HEK293 (cell line): ENCODE data around the gene L3MBTL4.

Experiments used
- CTCF ChIA-PET: fragments of 350-600 bp; formaldehyde crosslinking; extraction: SDS; loops from one replicate; lab custom pipeline; 2021; ENCODE audit warnings: antibody characterized with exemption; lab: Yijun Ruan, JAX
- POLR2A ChIA-PET: fragments of 300-600 bp; formaldehyde crosslinking; extraction: SDS; loops from one replicate; lab custom pipeline; 2020; ENCODE audit warnings: antibody characterized with exemption, inconsistent platforms; lab: Yijun Ruan, JAX
- H3K27ac ChIP-seq: fragments of 200-500 bp; sonication (Bioruptor generic); 2 replicates; pipeline ENCODE4 v1.5.1; 2014; ENCODE audit warnings: low read depth, low read length, control low read depth, inconsistent platforms; ENCODE audit errors: extremely low read depth
- H3K36me3 ChIP-seq, 2 experiments: fragments of 200-500 bp in 1 of 2; sonication (Bioruptor generic) in 1 of 2; 1 replicate in 1 of 2; 2 replicates in 1 of 2; pipeline ENCODE4 v1.5.1; 2014 to 2017; ENCODE audit warnings: inconsistent platforms in 2 of 2, low read length in 2 of 2; ENCODE audit not compliant: control insufficient read depth in 2 of 2, insufficient read depth in 1 of 2
- H3K4me1 ChIP-seq: fragments of 200-500 bp; sonication (Bioruptor generic); 2 replicates; pipeline ENCODE4 v1.5.1; 2014; ENCODE audit warnings: mild to moderate bottlenecking, low read length, inconsistent platforms; ENCODE audit not compliant: control insufficient read depth, insufficient read depth
- H3K4me3 ChIP-seq: 2 replicates; pipeline ENCODE4 v1.5.1; 2011; ENCODE audit warnings: low read depth, mild to moderate bottlenecking, control low read depth, low read length, moderate library complexity
- H3K9me3 ChIP-seq: fragments of 200-500 bp; sonication (Bioruptor generic); 2 replicates; pipeline ENCODE4 v1.5.1; 2014; ENCODE audit warnings: low read depth, low read length, inconsistent platforms; ENCODE audit not compliant: control insufficient read depth, insufficient read depth
- BCL11A ChIP-seq: fragments of 450-650 bp; formaldehyde crosslinking; IDR thresholded peaks from 2 replicates; pipeline ENCODE4 v1.5.1; 2016; ENCODE audit warnings: low read depth, missing biosample characterization, missing genetic modification characterization
- GLI2 ChIP-seq: fragments of 450-650 bp; formaldehyde crosslinking; IDR thresholded peaks from 2 replicates; pipeline ENCODE4; 2017; ENCODE audit warnings: missing biosample characterization, missing genetic modification characterization, low read depth, borderline replicate concordance
- IKZF3 ChIP-seq: fragments of 450-650 bp; IDR thresholded peaks from 2 replicates; pipeline ENCODE4 v1.5.0; 2018; ENCODE audit warnings: missing biosample characterization, mild to moderate bottlenecking, missing genetic modification characterization, moderate library complexity
- KLF16 ChIP-seq: fragments of 450-650 bp; formaldehyde crosslinking; IDR thresholded peaks from 2 replicates; pipeline ENCODE4 v1.5.1; 2017; ENCODE audit warnings: missing biosample characterization, missing genetic modification characterization
- PRDM1 ChIP-seq: fragments of 450-650 bp; formaldehyde crosslinking; IDR thresholded peaks from 2 replicates; pipeline ENCODE4; 2016; ENCODE audit warnings: missing biosample characterization, missing genetic modification characterization
- SP7 ChIP-seq: fragments of 450-650 bp; formaldehyde crosslinking; IDR thresholded peaks from 2 replicates; pipeline ENCODE4 v1.5.1; 2016; ENCODE audit warnings: missing biosample characterization, missing genetic modification characterization
- WT1 ChIP-seq: fragments of 450-650 bp; formaldehyde crosslinking; IDR thresholded peaks from 2 replicates; pipeline ENCODE4 v1.5.1; 2016; ENCODE audit warnings: missing biosample characterization, missing genetic modification characterization
- ZBTB8A ChIP-seq: fragments of 450-650 bp; formaldehyde crosslinking; IDR thresholded peaks from 2 replicates; pipeline ENCODE4 v1.5.1; 2016; ENCODE audit warnings: missing biosample characterization, missing genetic modification characterization
- ZEB2 ChIP-seq: fragments of 450-650 bp; formaldehyde crosslinking; IDR thresholded peaks from 2 replicates; pipeline ENCODE4 v1.5.1; 2016; ENCODE audit warnings: missing biosample characterization, missing genetic modification characterization
- ZFP37 ChIP-seq: fragments of 450-650 bp; formaldehyde crosslinking; IDR thresholded peaks from 2 replicates; pipeline ENCODE4 v1.5.1; 2016; ENCODE audit warnings: missing biosample characterization, missing genetic modification characterization
- ZIC2 ChIP-seq: fragments of 450-650 bp; formaldehyde crosslinking; IDR thresholded peaks from 2 replicates; pipeline ENCODE4 v1.5.1; 2016; ENCODE audit warnings: missing biosample characterization, missing genetic modification characterization
- ZNF223 ChIP-seq: fragments of 450-650 bp; formaldehyde crosslinking; IDR thresholded peaks from 2 replicates; pipeline ENCODE4 v1.5.1; 2016; ENCODE audit warnings: missing biosample characterization, missing genetic modification characterization
- ZNF274 ChIP-seq, 2 experiments: fragments of 200-500 bp in 1 of 2; fragments of 450-650 bp in 1 of 2; sonication (Bioruptor generic) in 1 of 2; formaldehyde crosslinking in 1 of 2; IDR thresholded peaks; 2 replicates each; pipeline versions ENCODE4 v1.5.1 to v1.6.1; 2014 to 2016; ENCODE audit warnings: borderline replicate concordance in 1 of 2, inconsistent platforms in 1 of 2, low read length in 1 of 2, missing biosample characterization in 1 of 2, missing genetic modification characterization in 1 of 2
- ZNF426 ChIP-seq: fragments of 450-650 bp; formaldehyde crosslinking; IDR thresholded peaks from 2 replicates; pipeline ENCODE4 v1.5.1; 2017; ENCODE audit warnings: missing biosample characterization, missing genetic modification characterization, mild to moderate bottlenecking, inconsistent platforms, moderate library complexity
- ZNF48 ChIP-seq: fragments of 450-650 bp; formaldehyde crosslinking; IDR thresholded peaks from 2 replicates; pipeline ENCODE4 v1.5.1; 2016; ENCODE audit warnings: missing biosample characterization, missing genetic modification characterization
- ZNF549 ChIP-seq: fragments of 450-650 bp; IDR thresholded peaks from 2 replicates; pipeline ENCODE4 v1.5.1; 2018; ENCODE audit warnings: missing biosample characterization, missing genetic modification characterization, mild to moderate bottlenecking, inconsistent platforms, moderate library complexity
- ZNF561 ChIP-seq: fragments of 450-650 bp; IDR thresholded peaks from 2 replicates; pipeline ENCODE4 v1.5.1; 2018; ENCODE audit warnings: missing biosample characterization, missing genetic modification characterization, borderline replicate concordance
- ZNF600 ChIP-seq: fragments of 450-650 bp; formaldehyde crosslinking; IDR thresholded peaks from 2 replicates; pipeline ENCODE4 v1.5.1; 2016; ENCODE audit warnings: missing biosample characterization, missing genetic modification characterization
- TF ChIP-seq, protein P1 (sequence below): fragments of 450-650 bp; IDR thresholded peaks from 2 replicates; pipeline ENCODE4 v1.5.1; 2018; ENCODE audit warnings: missing biosample characterization, mild to moderate bottlenecking, missing genetic modification characterization
- TF ChIP-seq, protein P2 (sequence below): fragments of 450-650 bp; formaldehyde crosslinking; IDR thresholded peaks from 2 replicates; pipeline ENCODE4 v1.5.1; 2016; ENCODE audit warnings: missing biosample characterization, missing genetic modification characterization, borderline replicate concordance
- TF ChIP-seq, protein P3 (sequence below): fragments of 450-650 bp; formaldehyde crosslinking; IDR thresholded peaks from 2 replicates; pipeline ENCODE4 v1.5.1; 2016; ENCODE audit warnings: missing biosample characterization, missing genetic modification characterization
- TF ChIP-seq, protein P4 (sequence below): fragments of 450-650 bp; formaldehyde crosslinking; IDR thresholded peaks from 2 replicates; pipeline ENCODE4; 2016; ENCODE audit warnings: missing biosample characterization, missing genetic modification characterization
- TF ChIP-seq, protein P5 (sequence below): fragments of 450-650 bp; formaldehyde crosslinking; IDR thresholded peaks from 2 replicates; pipeline ENCODE4 v1.5.1; 2017; ENCODE audit warnings: missing biosample characterization, missing genetic modification characterization

The L3MBTL4 gene

DNA sequence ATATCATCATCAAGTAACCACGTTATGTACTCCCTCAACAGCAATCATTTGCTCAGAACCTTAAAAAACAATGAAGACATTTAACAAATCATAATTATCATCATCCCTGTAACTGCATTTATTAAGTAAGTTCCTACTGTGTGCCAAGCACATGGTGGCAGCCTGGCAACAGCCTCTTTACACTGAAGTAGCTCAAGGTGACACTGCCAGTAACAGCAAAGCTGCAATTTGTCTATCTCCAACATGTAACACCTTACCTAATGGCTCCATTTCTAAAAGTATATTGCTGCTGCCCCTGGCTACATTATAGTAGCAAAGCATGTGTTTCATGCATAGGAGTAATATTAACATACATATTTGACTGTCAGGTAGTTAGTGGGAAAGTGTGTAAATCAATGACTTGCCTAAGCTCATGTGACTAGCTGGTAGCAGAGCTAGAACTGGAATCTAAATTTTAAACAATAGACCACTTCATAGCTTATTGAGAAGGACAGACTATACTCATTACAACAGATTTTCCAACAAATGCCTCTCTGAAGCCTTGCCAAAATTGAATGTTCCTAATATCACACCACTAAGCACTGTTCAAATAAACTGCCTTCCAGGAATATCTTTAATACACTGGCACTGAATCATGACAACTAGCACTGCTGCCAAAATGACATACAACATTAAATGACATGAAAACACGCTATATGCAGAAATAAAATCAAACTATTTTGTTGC is 86.7 kb downstream of the L3MBTL4 start:
- TF ChIP-seq PRDM1 (tag by site-specific recombination) (no peak), KLF16 (tag by site-specific recombination) (no peak), ZNF274 (IDR thresholded peaks at IDR 0.05; ENCODE audit: low read length) (no peak), ZNF274 (tag by site-specific recombination; IDR thresholded peaks at IDR 0.05; ENCODE audit: borderline replicate concordance) (no peak), WT1 (tag by site-specific recombination) (no peak), BCL11A (tag by site-specific recombination) (no peak), ZBTB8A (tag by site-specific recombination) (no peak), ZNF600 (no peak)
- TF ChIP-seq, protein P1, sequence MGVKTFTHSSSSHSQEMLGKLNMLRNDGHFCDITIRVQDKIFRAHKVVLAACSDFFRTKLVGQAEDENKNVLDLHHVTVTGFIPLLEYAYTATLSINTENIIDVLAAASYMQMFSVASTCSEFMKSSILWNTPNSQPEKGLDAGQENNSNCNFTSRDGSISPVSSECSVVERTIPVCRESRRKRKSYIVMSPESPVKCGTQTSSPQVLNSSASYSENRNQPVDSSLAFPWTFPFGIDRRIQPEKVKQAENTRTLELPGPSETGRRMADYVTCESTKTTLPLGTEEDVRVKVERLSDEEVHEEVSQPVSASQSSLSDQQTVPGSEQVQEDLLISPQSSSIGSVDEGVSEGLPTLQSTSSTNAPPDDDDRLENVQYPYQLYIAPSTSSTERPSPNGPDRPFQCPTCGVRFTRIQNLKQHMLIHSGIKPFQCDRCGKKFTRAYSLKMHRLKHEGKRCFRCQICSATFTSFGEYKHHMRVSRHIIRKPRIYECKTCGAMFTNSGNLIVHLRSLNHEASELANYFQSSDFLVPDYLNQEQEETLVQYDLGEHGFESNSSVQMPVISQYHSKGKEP (tag by site-specific recombination), result no peak
- TF ChIP-seq, protein P2, sequence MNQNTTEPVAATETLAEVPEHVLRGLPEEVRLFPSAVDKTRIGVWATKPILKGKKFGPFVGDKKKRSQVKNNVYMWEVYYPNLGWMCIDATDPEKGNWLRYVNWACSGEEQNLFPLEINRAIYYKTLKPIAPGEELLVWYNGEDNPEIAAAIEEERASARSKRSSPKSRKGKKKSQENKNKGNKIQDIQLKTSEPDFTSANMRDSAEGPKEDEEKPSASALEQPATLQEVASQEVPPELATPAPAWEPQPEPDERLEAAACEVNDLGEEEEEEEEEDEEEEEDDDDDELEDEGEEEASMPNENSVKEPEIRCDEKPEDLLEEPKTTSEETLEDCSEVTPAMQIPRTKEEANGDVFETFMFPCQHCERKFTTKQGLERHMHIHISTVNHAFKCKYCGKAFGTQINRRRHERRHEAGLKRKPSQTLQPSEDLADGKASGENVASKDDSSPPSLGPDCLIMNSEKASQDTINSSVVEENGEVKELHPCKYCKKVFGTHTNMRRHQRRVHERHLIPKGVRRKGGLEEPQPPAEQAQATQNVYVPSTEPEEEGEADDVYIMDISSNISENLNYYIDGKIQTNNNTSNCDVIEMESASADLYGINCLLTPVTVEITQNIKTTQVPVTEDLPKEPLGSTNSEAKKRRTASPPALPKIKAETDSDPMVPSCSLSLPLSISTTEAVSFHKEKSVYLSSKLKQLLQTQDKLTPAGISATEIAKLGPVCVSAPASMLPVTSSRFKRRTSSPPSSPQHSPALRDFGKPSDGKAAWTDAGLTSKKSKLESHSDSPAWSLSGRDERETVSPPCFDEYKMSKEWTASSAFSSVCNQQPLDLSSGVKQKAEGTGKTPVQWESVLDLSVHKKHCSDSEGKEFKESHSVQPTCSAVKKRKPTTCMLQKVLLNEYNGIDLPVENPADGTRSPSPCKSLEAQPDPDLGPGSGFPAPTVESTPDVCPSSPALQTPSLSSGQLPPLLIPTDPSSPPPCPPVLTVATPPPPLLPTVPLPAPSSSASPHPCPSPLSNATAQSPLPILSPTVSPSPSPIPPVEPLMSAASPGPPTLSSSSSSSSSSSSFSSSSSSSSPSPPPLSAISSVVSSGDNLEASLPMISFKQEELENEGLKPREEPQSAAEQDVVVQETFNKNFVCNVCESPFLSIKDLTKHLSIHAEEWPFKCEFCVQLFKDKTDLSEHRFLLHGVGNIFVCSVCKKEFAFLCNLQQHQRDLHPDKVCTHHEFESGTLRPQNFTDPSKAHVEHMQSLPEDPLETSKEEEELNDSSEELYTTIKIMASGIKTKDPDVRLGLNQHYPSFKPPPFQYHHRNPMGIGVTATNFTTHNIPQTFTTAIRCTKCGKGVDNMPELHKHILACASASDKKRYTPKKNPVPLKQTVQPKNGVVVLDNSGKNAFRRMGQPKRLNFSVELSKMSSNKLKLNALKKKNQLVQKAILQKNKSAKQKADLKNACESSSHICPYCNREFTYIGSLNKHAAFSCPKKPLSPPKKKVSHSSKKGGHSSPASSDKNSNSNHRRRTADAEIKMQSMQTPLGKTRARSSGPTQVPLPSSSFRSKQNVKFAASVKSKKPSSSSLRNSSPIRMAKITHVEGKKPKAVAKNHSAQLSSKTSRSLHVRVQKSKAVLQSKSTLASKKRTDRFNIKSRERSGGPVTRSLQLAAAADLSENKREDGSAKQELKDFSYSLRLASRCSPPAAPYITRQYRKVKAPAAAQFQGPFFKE (tag by site-specific recombination), result no peak
- TF ChIP-seq, protein P3, sequence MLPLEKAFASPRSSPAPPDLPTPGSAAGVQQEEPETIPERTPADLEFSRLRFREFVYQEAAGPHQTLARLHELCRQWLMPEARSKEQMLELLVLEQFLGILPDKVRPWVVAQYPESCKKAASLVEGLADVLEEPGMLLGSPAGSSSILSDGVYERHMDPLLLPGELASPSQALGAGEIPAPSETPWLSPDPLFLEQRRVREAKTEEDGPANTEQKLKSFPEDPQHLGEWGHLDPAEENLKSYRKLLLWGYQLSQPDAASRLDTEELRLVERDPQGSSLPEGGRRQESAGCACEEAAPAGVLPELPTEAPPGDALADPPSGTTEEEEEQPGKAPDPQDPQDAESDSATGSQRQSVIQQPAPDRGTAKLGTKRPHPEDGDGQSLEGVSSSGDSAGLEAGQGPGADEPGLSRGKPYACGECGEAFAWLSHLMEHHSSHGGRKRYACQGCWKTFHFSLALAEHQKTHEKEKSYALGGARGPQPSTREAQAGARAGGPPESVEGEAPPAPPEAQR (tag by site-specific recombination), result no peak
- Histone ChIP-seq H3K36me3 (no peaks in the 10 kb centered on the region), H3K4me3 (no peak overlapping the region), H3K9me3 (no peaks in the 10 kb centered on the region), H3K4me1 (no peaks in the 10 kb centered on the region), H3K27ac (no peak overlapping the region)
- POLR2A ChIA-PET, result no interaction called here
- CTCF ChIA-PET, result no interaction called here

DNA sequence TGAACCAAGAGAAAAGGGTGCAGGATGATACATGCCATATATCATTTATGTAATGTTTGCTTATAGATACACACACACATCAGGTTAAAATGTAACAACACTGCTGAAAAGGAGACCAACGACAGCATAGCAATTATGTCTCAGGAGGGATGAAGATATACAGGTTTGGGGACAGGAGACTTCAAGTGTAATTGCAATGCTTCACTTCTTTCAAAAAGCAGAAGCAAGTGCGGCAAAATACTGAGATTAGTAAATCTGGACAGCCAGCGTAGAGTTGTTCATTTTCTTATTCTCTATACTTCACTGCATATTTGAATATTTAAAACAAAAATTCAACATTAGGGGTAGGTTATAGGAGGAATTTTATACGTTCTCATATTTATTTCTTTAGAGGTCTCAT is 87.2 kb downstream of the L3MBTL4 start:
- no peak overlapping the region for H3K27ac ChIP-seq
- no peaks in the 10 kb centered on the region for H3K4me1 ChIP-seq
- ChIA-PET CTCF (no interaction called here), POLR2A (no interaction called here)
- TF ChIP-seq ZNF549 (tag by site-specific recombination), result no peak
- no peak for TF ChIP-seq ZNF223 (tag by site-specific recombination)
- TF ChIP-seq, protein P4, sequence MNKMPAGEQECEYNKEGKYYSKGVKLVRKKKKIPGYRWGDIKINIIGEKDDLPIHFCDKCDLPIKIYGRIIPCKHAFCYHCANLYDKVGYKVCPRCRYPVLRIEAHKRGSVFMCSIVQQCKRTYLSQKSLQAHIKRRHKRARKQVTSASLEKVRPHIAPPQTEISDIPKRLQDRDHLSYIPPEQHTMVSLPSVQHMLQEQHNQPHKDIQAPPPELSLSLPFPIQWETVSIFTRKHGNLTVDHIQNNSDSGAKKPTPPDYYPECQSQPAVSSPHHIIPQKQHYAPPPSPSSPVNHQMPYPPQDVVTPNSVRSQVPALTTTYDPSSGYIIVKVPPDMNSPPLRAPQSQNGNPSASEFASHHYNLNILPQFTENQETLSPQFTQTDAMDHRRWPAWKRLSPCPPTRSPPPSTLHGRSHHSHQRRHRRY (tag by site-specific recombination), result no peak
- TF ChIP-seq ZEB2 (tag by site-specific recombination), result no peak
- TF ChIP-seq ZNF561 (tag by site-specific recombination), result no peak
- no peak for TF ChIP-seq IKZF3 (tag by site-specific recombination)
- TF ChIP-seq ZNF426 (tag by site-specific recombination), result no peak
- TF ChIP-seq SP7 (tag by site-specific recombination), result no peak
- no peak for TF ChIP-seq ZIC2
- TF ChIP-seq, protein P5, sequence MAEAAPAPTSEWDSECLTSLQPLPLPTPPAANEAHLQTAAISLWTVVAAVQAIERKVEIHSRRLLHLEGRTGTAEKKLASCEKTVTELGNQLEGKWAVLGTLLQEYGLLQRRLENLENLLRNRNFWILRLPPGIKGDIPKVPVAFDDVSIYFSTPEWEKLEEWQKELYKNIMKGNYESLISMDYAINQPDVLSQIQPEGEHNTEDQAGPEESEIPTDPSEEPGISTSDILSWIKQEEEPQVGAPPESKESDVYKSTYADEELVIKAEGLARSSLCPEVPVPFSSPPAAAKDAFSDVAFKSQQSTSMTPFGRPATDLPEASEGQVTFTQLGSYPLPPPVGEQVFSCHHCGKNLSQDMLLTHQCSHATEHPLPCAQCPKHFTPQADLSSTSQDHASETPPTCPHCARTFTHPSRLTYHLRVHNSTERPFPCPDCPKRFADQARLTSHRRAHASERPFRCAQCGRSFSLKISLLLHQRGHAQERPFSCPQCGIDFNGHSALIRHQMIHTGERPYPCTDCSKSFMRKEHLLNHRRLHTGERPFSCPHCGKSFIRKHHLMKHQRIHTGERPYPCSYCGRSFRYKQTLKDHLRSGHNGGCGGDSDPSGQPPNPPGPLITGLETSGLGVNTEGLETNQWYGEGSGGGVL (tag by site-specific recombination), result no peak
- no peak for TF ChIP-seq ZFP37 (tag by site-specific recombination)
- no peak for TF ChIP-seq ZNF48
- no peak for TF ChIP-seq GLI2
- H3K36me3 ChIP-seq, result no peaks in the 10 kb centered on the region
- H3K9me3 ChIP-seq, result no peaks in the 10 kb centered on the region
- no peak overlapping the region for H3K4me3 ChIP-seq
